ENCODE data around the gene MYL6B. TPM values are rescaled to one million over a fixed set of nuclear protein-coding genes. Genes with fewer than 3 reads are reported as not detected.
A peak's percentile ranks its signal among the peaks of the same experiment; 100 is the strongest.

Gene MYL6B
- total RNA-seq, 2 donors from 2014 or later: 66.4 to 203 TPM

DNA sequence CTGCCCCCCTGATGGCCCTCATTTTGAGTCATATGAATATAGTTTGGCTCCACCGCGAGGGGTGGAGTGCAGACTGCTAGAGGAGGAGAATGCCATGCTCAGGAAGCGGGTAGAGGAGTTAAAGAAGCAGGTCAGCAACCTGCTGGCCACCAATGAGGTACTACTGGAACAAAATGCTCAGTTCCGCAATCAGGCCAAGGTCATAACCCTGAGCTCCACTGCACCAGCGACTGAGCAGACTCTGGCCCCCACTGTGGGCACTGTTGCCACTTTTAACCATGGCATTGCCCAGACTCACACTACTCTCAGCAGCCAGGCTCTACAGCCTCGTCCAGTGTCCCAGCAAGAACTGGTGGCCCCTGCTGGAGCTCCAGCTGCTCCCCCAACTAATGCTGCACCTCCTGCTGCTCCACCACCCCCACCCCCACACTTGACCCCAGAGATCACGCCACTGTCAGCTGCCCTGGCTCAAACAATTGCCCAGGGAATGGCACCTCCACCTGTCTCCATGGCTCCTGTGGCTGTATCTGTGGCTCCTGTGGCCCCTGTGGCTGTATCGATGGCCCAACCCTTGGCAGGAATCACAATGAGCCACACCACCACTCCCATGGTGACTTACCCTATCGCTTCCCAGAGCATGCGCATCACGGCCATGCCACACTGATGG lies 31.1 kb upstream of the MYL6B start:
- 83% methylated on average over 7 of the region's 11 CpGs for WGBS
- Histone ChIP-seq H3K4me1 (replicated peaks) (peaks cover 10% of the 10 kb centered on the region), H3K4me3 (no peak overlapping the region), H3K36me3 (no peaks in the 10 kb centered on the region), H3K9me3 (no peaks in the 10 kb centered on the region), H3K27ac (no peak overlapping the region), H3K27me3 (replicated peaks; ENCODE audit: insufficient read depth) (no peaks in the 10 kb centered on the region)
- no peak for DNase-seq (ENCODE audit: low spot score)
- TF ChIP-seq, protein P1, sequence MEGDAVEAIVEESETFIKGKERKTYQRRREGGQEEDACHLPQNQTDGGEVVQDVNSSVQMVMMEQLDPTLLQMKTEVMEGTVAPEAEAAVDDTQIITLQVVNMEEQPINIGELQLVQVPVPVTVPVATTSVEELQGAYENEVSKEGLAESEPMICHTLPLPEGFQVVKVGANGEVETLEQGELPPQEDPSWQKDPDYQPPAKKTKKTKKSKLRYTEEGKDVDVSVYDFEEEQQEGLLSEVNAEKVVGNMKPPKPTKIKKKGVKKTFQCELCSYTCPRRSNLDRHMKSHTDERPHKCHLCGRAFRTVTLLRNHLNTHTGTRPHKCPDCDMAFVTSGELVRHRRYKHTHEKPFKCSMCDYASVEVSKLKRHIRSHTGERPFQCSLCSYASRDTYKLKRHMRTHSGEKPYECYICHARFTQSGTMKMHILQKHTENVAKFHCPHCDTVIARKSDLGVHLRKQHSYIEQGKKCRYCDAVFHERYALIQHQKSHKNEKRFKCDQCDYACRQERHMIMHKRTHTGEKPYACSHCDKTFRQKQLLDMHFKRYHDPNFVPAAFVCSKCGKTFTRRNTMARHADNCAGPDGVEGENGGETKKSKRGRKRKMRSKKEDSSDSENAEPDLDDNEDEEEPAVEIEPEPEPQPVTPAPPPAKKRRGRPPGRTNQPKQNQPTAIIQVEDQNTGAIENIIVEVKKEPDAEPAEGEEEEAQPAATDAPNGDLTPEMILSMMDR (IDR thresholded peaks at IDR 0.05): no peak
- no peak for TF ChIP-seq POLR2A (IDR thresholded peaks at IDR 0.05)
- no peak for TF ChIP-seq POLR2AphosphoS5 (IDR thresholded peaks at IDR 0.05)
- intact Hi-C loops (cut with DNase I): no loop called here

DNA sequence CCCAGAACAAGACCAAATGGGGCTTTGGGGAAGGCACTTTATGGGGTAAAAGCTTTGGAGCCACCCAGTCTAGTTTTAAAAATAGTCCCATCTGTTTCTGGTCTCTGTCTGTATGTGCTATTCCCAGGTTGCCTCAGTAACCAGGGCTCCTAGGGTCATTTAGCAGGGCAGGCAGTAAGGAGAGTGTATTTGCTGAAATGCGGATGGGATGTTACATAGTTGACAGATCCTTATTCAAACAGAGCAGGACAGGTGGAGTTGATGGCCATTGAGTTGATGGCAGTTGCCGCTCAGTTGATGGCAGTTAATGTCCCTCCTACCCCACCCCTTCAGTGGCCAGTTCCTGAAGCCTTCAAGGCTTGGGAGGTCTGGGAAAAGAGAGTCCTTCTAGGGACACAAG lies 29.8 kb upstream of the MYL6B start:
- H3K4me1 ChIP-seq (replicated peaks): peaks cover 19% of the 10 kb centered on the region
- H3K36me3 ChIP-seq: no peaks in the 10 kb centered on the region
- intact Hi-C loops (cut with DNase I): no loop called here
- no peaks in the 10 kb centered on the region for H3K27me3 ChIP-seq (replicated peaks; ENCODE audit: insufficient read depth)
- TF ChIP-seq, protein P1 (IDR thresholded peaks at IDR 0.05): no peak
- TF ChIP-seq POLR2AphosphoS5 (IDR thresholded peaks at IDR 0.05) (no peak), POLR2A (IDR thresholded peaks at IDR 0.05) (no peak)
- H3K9me3 ChIP-seq: no peaks in the 10 kb centered on the region
- 65% methylated on average over 2 of the region's 2 CpGs for WGBS
- H3K27ac ChIP-seq: no peak overlapping the region
- no peak for DNase-seq (ENCODE audit: low spot score)
- H3K4me3 ChIP-seq: no peak overlapping the region

GRCh38 chr12:56124133-56124532 lies 28.3 kb upstream of the MYL6B start:
- intact Hi-C loops (cut with DNase I): no loop called here

DNA sequence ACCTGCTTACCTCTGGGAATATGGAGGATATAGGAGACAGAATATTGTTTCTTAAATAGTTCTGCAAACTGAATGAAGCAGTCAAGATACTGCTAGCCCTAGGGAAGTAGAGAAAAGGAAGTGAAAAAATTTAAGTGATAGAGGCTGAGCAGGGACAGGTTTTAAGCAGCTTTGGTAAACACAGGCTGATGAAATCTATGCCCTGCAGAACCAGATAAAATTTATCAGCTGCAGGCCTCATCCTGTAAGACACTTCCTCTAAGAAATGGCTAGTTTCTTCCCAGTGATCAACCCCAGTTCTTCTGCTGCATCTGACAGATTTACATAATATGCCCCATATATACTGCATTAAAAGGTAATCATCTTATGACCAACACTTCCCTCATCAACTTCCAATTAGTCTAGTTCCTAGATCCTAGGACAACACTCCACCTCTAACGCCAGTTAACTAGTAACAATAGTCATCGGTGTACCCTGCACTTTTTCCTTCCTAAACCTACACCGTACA lies 25.6 kb upstream of the MYL6B start:
- H3K9me3 ChIP-seq: no peaks in the 10 kb centered on the region
- no peak for TF ChIP-seq POLR2A (IDR thresholded peaks at IDR 0.05)
- TF ChIP-seq, protein P1 (IDR thresholded peaks at IDR 0.05): no peak
- TF ChIP-seq POLR2AphosphoS5 (IDR thresholded peaks at IDR 0.05): no peak
- no peak overlapping the region for H3K4me3 ChIP-seq
- no peak for DNase-seq (ENCODE audit: low spot score)
- H3K36me3 ChIP-seq: peaks cover 0 to 9% of the 10 kb centered on the region in 2 donors
- 59% methylated on average over 3 of the region's 3 CpGs for WGBS
- H3K4me1 ChIP-seq (replicated peaks): peaks cover 11% of the 10 kb centered on the region
- no peaks in the 10 kb centered on the region for H3K27me3 ChIP-seq (replicated peaks; ENCODE audit: insufficient read depth)
- peak overlapping the region; percentile 82 to 87 for H3K27ac ChIP-seq
- intact Hi-C loops (cut with DNase I): loop anchor here (2.0 to 5.0 kb wide), 3 partner anchors 32 to 341 kb away; partner anchors contain the start of genes MYL6, SMARCC2 and SPRYD4

More at GRCh38 chr12:56124133-56124532, 28.3 kb upstream of the MYL6B start:
- no peaks in the 10 kb centered on the region for H3K27me3 ChIP-seq (replicated peaks; ENCODE audit: insufficient read depth)
- no peak overlapping the region for H3K4me3 ChIP-seq
- no peak overlapping the region for H3K27ac ChIP-seq
- TF ChIP-seq, protein P1 (IDR thresholded peaks at IDR 0.05): no peak
- TF ChIP-seq POLR2A (IDR thresholded peaks at IDR 0.05) (no peak), POLR2AphosphoS5 (IDR thresholded peaks at IDR 0.05) (no peak)
- 75% methylated on average over 4 of the region's 4 CpGs for WGBS
- H3K9me3 ChIP-seq: no peaks in the 10 kb centered on the region
- no peak for DNase-seq (ENCODE audit: low spot score)
- peaks cover 15% of the 10 kb centered on the region for H3K4me1 ChIP-seq (replicated peaks)
- H3K36me3 ChIP-seq: no peaks in the 10 kb centered on the region

- peaks cover 5 to 9% of the 10 kb centered on the region in 2 donors for H3K36me3 ChIP-seq
- H3K27ac ChIP-seq: peak overlapping the region; percentile 82 to 87
- H3K4me1 ChIP-seq (replicated peaks): peaks cover 11% of the 10 kb centered on the region
- peak overlapping the region; percentile 15 to 16 for H3K4me3 ChIP-seq
- WGBS: under 1% methylated on average over 8 of the region's 8 CpGs
- intact Hi-C loops (cut with DNase I): loop anchor here (2.0 to 5.0 kb wide), 3 partner anchors 31 to 340 kb away; partner anchors contain the start of genes MYL6, SMARCC2 and SPRYD4
- TF ChIP-seq, protein P1 (IDR thresholded peaks at IDR 0.05): peak in 1 of 4 experiments; percentile 3
- TF ChIP-seq POLR2AphosphoS5 (IDR thresholded peaks at IDR 0.05) (no peak), POLR2A (IDR thresholded peaks at IDR 0.05) (peak; percentile 5)
- H3K27me3 ChIP-seq (replicated peaks; ENCODE audit: insufficient read depth): no peaks in the 10 kb centered on the region
- H3K9me3 ChIP-seq: no peaks in the 10 kb centered on the region
- DNase-seq (ENCODE audit: low spot score): no peak
Observed at GRCh38 chr12:56127485-56127887, 24.9 kb upstream of the MYL6B start.
